Activated naive CD8-positive, alpha-beta T cell treated with anti-CD3 and anti-CD28 coated beads, Interleukin-2, amount 50 U/mL, for 24 hours (primary cell): ENCODE results near the gene ZNF513.

Experiments used
- ATAC-seq: fragments of 150-1000 bp; cut with Tn5 transposase; one replicate; pipeline ENCODE4 v1.10.0; 2021
- DNase-seq: peaks from one replicate; pipeline ENCODE4 v3.0.0; 2021
- H3K27ac Mint-ChIP-seq: one replicate; pipeline ENCODE4 v1.8.0; 2021; ENCODE audit warnings: mild to moderate bottlenecking, mixed read lengths
- H3K27me3 Mint-ChIP-seq: one replicate; pipeline ENCODE4 v1.8.0; 2021; ENCODE audit warnings: mixed read lengths
- H3K36me3 Mint-ChIP-seq: one replicate; pipeline ENCODE4 v1.8.0; 2021; ENCODE audit warnings: low read depth, mixed read lengths
- H3K4me1 Mint-ChIP-seq: one replicate; pipeline ENCODE4 v1.8.0; 2021; ENCODE audit warnings: mixed read lengths
- H3K4me3 Mint-ChIP-seq: one replicate; pipeline ENCODE4 v1.8.0; 2021; ENCODE audit warnings: mild to moderate bottlenecking, moderate library complexity, mixed read lengths
- H3K9me3 Mint-ChIP-seq: one replicate; pipeline ENCODE4 v1.8.0; 2021; ENCODE audit warnings: mixed read lengths

ZNF513 gene

GRCh38 chr2:27407798-27408491 lies 27.4 kb upstream of the ZNF513 start:
- peaks cover 10% of the 10 kb centered on the region for H3K9me3 Mint-ChIP-seq
- no peak for DNase-seq
- H3K4me1 Mint-ChIP-seq = peaks cover 43% of the 10 kb centered on the region
- no peak for ATAC-seq
- peak overlapping the region; percentile 90 for H3K4me3 Mint-ChIP-seq
- H3K27me3 Mint-ChIP-seq = peaks cover under 1% of the 10 kb centered on the region
- H3K36me3 Mint-ChIP-seq = peaks cover 31% of the 10 kb centered on the region
- peak overlapping the region; percentile 80 for H3K27ac Mint-ChIP-seq

DNA sequence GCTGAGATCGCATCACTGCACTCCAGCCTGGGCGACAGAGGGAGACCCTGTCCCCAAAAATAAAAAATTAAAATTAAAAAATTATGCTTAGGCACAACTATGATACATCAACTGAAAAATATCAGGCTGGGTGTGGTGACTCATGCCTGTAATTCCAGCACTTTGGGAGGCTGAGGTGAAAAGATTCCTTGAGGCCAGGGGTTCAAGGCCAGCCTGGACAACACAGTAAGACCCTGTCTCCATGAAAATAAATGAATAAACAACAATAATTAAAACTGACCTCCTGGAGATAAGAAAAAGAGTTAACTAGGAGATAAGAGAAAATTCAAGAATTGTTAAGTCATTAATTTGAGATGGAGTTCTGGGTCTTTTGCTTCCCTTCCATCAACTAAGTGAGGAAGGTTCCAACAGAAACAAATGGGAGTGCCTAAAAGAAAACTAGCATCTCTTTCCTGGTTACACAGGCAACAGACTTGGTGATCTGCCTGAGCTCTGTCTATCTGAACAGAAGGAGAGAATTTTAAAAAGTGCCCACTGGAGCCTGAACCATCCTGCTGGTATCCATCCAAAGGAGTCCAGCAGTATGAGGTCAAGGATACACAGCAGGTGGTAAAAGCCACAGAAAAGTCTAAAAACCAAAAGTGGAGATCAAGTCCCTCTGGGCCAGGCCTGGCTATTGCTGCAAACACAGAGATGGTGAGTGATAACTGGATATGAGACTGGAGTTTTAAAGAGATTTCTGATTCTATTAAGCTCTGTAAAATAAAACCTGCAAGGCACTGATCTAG lies 20.0 kb upstream of the ZNF513 start:
- no peak overlapping the region for H3K27ac Mint-ChIP-seq
- no peak for DNase-seq
- peaks cover 42% of the 10 kb centered on the region for H3K36me3 Mint-ChIP-seq
- no peak for ATAC-seq
- peaks cover 35% of the 10 kb centered on the region for H3K4me1 Mint-ChIP-seq
- no peak overlapping the region for H3K4me3 Mint-ChIP-seq
- no peaks in the 10 kb centered on the region for H3K27me3 Mint-ChIP-seq
- no peaks in the 10 kb centered on the region for H3K9me3 Mint-ChIP-seq

GRCh38 chr2:27398962-27399361 lies 18.4 kb upstream of the ZNF513 start:
- DNase-seq (no peak), ATAC-seq (no peak)
- Mint-ChIP-seq H3K27ac (no peak overlapping the region), H3K36me3 (peaks cover 41% of the 10 kb centered on the region), H3K27me3 (no peaks in the 10 kb centered on the region), H3K9me3 (no peaks in the 10 kb centered on the region), H3K4me1 (peaks cover 28% of the 10 kb centered on the region), H3K4me3 (no peak overlapping the region)

DNA sequence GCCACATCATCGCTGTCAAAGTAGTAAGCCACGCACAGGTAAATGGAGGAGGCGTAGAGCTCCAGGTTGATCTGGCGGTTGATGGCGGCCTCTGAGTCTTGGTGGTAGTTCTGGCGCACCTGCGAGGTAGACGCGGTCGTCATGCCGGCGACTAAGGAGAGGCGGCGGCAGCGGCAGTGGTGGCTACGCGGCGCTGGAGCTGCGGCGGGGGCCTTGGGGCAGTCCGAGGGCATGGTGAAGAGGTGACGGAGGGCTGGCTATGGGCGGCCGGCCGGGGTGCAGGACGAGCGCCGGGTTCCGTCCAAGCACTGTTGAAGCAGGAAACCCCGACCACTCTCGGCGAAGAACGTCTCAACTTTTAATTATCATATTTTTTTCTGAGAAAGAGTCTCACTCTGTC lies 12.7 kb upstream of the ZNF513 start:
- DNase-seq = no peak
- no peak for ATAC-seq
- Mint-ChIP-seq H3K9me3 (no peaks in the 10 kb centered on the region), H3K4me3 (no peak overlapping the region), H3K4me1 (peaks cover 24% of the 10 kb centered on the region), H3K27me3 (no peaks in the 10 kb centered on the region), H3K27ac (no peak overlapping the region), H3K36me3 (peaks cover 42% of the 10 kb centered on the region)

DNA sequence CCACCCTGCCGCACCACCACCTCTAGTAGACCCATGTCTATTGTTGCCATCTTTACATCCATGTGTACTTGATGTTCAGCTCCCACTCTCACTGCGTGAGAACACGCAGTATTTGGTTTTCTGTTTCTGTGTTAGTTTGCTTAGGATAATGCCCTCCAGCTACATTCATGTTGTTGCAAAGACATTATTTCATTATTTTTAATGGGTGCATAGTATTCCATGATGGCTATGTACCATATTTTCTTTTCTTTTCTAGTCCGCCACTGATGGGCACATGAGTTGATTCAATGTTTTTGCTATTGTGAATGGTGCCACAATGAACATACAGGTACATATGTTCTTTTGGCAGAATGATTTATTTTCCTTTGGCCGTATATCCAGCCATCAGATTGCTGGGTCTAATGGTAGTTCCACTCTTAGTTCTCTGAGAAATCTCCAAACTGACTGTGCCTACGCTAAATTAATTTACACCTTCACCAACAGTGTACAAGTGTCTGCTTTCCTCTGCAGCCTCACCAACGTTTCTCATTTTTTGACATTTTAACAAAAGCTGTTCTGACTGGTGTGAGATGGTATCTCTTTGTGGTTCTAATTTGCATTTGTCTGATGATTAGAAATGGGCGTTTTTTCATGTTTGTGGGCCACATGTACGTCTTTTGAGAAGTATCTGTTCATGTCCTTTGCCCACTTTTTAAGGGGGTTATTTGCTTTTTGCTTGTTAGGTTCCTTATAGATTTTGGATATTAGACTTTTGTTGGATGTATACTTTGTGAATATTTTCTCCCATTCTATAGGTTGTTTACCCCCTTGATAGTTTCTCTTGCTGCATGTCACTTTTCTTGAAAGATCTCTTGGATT lies 10.5 kb upstream of the ZNF513 start:
- peak overlapping the region; percentile 36 for H3K4me3 Mint-ChIP-seq
- H3K27ac Mint-ChIP-seq = peak overlapping the region; percentile 39
- no peak for DNase-seq
- H3K4me1 Mint-ChIP-seq = peaks cover 19% of the 10 kb centered on the region
- ATAC-seq = peak; percentile 33
- no peaks in the 10 kb centered on the region for H3K9me3 Mint-ChIP-seq
- no peaks in the 10 kb centered on the region for H3K27me3 Mint-ChIP-seq
- peaks cover 43% of the 10 kb centered on the region for H3K36me3 Mint-ChIP-seq

DNA sequence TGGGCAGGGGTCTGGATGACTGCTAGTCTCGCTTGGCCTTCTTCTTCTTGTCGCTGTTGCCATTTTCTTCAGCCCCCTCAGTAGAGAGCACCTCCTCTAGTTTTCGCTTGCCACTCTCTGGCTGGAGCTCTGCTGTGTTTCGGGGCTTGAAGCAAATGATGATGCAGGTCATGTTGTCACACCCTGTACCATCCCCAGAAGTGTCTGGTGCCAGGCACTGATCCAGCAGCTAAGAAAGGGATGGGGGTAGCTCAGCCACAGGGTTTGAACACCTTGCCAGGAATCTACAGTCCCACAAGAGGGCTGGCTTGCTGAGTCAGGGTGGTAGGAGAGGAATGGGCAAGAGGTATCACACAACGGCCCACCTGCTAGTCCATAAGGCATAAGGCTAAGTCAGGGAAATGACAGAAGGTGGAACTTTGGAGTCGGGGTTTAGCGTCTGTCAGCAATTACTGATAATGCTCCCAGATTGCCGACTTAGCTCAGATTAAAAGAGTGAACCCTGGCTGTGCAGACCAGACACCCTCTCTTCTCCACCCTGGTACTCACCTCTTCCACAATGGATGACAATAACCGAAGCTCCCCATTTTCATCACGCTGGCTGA lies 1.1 kb upstream of the ZNF513 start:
- H3K36me3 Mint-ChIP-seq = peaks cover 64% of the 10 kb centered on the region
- peak overlapping the region; percentile 86 for H3K4me3 Mint-ChIP-seq
- H3K4me1 Mint-ChIP-seq = peaks cover 46% of the 10 kb centered on the region
- no peaks in the 10 kb centered on the region for H3K9me3 Mint-ChIP-seq
- DNase-seq (no peak), ATAC-seq (no peak)
- H3K27me3 Mint-ChIP-seq = no peaks in the 10 kb centered on the region
- peak overlapping the region; percentile 81 for H3K27ac Mint-ChIP-seq

DNA sequence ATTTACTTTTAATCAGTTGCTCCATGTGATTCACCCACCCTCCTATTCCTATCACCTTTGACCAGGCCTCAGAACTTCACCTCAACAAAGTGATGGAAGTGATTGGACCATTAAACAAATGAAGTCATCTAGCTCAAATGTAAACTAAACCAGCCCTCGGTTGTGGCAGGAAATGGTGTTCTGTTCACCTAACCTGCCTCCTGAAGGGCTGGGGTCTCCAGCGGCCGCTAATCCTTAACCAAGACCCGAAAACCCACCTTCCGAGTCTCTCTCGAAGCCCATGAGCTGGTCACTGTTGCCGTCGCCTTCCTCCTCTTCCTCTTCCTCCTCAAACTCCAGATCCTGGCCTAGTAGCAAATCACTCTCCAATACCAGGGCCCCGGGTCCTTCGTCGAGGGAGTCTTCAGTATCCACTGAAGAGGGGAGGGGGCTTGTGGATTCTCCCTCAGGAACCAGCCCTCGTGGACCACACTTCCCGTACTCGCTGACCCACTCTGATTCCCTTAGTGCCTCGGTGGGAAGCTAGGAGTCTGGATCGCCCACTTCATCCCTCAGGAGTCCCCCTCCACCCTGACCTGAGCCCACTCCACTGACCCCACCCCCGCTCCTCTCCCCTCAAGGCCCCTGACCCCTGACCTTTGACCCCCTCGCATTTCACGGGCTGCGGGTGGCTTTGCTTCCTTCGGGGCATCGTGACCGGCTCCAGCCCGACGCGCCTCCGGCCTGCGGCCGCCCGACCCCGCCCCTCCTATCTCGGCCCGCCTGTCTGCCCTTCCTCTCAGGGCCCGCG lies 503 bp downstream of the ZNF513 start:
- peak overlapping the region; percentile 86 for H3K4me3 Mint-ChIP-seq
- H3K36me3 Mint-ChIP-seq = peaks cover 60% of the 10 kb centered on the region
- H3K27me3 Mint-ChIP-seq = no peaks in the 10 kb centered on the region
- ATAC-seq (peak; percentile 7), DNase-seq (peak; percentile 50)
- no peaks in the 10 kb centered on the region for H3K9me3 Mint-ChIP-seq
- peak overlapping the region; percentile 81 for H3K27ac Mint-ChIP-seq
- H3K4me1 Mint-ChIP-seq = peaks cover 45% of the 10 kb centered on the region

DNA sequence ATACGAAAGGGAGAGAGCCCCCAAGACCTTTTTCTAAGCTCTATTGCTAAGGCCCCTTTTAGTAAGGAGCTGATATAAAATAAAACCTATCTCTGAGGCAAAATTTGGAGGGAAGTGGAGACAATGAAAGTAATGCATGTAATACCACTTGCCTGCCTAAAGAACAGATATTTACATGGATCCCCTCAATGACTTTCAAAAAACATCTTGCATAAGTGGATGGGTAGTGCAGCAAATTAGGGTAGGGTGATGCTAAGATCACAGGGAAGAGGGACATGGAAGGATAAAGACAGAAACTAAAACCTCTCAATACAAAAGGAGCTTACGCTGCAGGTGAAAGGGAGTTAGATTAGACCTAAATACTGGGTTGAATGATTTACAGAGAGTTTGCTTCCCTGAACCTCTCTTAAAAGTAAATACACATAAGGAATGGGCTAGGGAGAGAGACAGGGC lies 1.1 kb downstream of the ZNF513 start:
- H3K36me3 Mint-ChIP-seq = peaks cover 61% of the 10 kb centered on the region
- no peaks in the 10 kb centered on the region for H3K9me3 Mint-ChIP-seq
- H3K4me1 Mint-ChIP-seq = peaks cover 41% of the 10 kb centered on the region
- DNase-seq (no peak), ATAC-seq (no peak)
- no peaks in the 10 kb centered on the region for H3K27me3 Mint-ChIP-seq
- peak overlapping the region; percentile 86 for H3K4me3 Mint-ChIP-seq
- H3K27ac Mint-ChIP-seq = peak overlapping the region; percentile 81

DNA sequence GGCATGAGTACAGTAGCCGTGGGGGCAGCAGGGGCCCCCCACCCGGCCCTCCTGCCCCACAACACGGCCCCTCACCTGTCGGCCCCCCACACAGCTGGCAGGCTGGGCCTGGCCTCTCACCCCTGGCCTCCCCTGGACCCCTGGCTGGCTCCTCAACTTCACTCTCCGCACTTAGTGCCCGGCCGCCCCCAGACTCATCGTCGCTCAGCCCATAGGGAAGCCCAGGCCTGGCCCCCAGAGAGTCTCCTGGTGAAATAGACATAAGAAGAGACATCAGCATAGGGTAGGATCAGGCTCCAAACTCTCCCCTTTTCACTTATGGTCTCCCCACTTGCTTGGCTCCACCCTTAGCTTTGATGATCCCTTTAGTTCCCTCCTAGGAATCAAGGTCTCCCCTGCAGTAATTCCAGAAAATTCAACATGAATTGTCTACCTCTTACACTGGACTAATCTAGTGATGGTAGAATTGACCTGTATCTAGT lies 1.7 kb downstream of the ZNF513 start:
- H3K4me1 Mint-ChIP-seq = peaks cover 37% of the 10 kb centered on the region
- DNase-seq (no peak), ATAC-seq (no peak)
- H3K27me3 Mint-ChIP-seq = no peaks in the 10 kb centered on the region
- H3K27ac Mint-ChIP-seq = peak overlapping the region; percentile 81
- no peaks in the 10 kb centered on the region for H3K9me3 Mint-ChIP-seq
- H3K4me3 Mint-ChIP-seq = peak overlapping the region; percentile 86
- peaks cover 60% of the 10 kb centered on the region for H3K36me3 Mint-ChIP-seq

GRCh38 chr2:27378096-27378808 lies 2.3 kb downstream of the ZNF513 start:
- Mint-ChIP-seq H3K36me3 (peaks cover 57% of the 10 kb centered on the region), H3K9me3 (no peaks in the 10 kb centered on the region), H3K27ac (peak overlapping the region; percentile 18), H3K27me3 (no peaks in the 10 kb centered on the region), H3K4me1 (peaks cover 37% of the 10 kb centered on the region), H3K4me3 (no peak overlapping the region)
- ATAC-seq (no peak), DNase-seq (no peak)

DNA sequence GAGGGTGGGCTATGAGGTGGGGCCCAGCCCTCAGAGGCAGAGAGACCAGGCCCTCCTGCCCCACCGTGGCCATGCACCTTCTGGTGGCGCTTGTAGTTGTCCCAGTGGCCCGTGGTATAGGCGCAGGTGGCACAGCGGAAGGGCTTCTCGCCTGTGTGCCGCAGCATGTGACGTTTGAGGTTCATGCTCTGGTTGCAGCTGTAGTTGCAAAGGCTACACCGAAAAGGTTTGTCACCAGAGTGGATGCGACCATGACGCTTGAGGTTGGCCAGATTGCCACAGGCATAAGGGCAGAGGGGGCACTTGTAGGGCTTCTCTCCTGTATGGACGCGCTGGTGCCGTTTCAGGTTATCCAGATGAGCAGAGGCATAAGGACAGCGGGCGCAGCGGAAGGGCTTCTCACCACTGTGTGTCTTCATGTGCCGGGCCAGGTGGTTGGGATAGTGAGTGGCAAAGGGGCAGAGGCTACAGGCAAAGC lies 2.9 kb downstream of the ZNF513 start:
- H3K4me1 Mint-ChIP-seq = peaks cover 42% of the 10 kb centered on the region
- H3K27me3 Mint-ChIP-seq = no peaks in the 10 kb centered on the region
- H3K4me3 Mint-ChIP-seq = no peak overlapping the region
- no peak overlapping the region for H3K27ac Mint-ChIP-seq
- peaks cover 62% of the 10 kb centered on the region for H3K36me3 Mint-ChIP-seq
- DNase-seq (no peak), ATAC-seq (no peak)
- no peaks in the 10 kb centered on the region for H3K9me3 Mint-ChIP-seq

DNA sequence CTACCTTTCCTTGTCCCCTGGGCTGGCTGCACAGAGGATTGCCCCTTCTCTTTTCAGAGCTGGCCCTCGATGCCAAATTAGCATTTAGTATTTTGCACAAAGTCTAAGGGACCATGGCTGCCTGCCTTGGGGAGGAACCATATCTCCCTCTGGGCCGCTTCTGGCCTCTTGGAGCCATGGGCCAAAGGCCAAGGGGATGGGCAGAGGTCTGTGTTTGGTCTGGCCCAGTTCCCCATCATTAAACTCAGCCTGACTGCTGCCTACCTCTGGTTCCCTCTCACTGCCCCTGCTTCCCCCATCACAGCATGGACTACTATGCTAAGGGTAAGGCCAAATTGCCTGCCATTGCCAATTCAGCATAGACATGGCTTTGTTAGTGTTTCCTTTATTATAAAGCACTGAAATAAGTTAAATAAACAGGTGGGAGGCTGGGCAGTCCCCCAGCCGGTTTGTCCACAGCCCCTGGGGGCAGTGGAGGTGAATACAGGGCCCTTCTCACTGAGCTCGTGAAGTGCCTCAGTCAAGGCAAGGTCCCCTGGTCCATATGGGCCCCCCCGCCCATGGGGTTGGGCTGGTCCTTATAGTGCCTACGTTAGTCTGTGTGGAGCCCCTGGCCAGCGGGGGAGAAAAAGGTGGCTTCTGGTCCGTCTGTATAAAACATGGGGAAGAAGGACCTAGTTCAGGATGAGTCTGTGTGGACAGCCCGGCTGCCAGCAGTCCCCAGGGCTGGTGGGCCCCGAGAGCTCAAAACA lies 3.5 kb downstream of the ZNF513 start:
- H3K4me1 Mint-ChIP-seq = peaks cover 47% of the 10 kb centered on the region
- no peak for ATAC-seq
- DNase-seq = no peak
- H3K27me3 Mint-ChIP-seq = no peaks in the 10 kb centered on the region
- H3K36me3 Mint-ChIP-seq = peaks cover 62% of the 10 kb centered on the region
- no peak overlapping the region for H3K4me3 Mint-ChIP-seq
- no peaks in the 10 kb centered on the region for H3K9me3 Mint-ChIP-seq
- H3K27ac Mint-ChIP-seq = peak overlapping the region; percentile 49
